HCT116 (cell line): ENCODE data around the gene SCAANT1.

ENCODE experiments used
- CEBPB ChIP-seq: IDR thresholded peaks from 2 replicates; pipeline ENCODE4 v1.6.1; 2012; ENCODE audit warnings: low read depth
- MAX ChIP-seq: IDR thresholded peaks from 2 replicates; pipeline ENCODE4 v1.6.1; 2012
- POLR2A ChIP-seq: IDR thresholded peaks from 2 replicates; pipeline ENCODE4 v1.7.0; 2011; ENCODE audit warnings: borderline replicate concordance; ENCODE audit not compliant: insufficient read depth, insufficient read length; ENCODE audit errors: extremely low read depth
- SRF ChIP-seq: IDR thresholded peaks from 2 replicates; pipeline ENCODE4 v1.6.1; 2012; ENCODE audit warnings: low read depth
- TF ChIP-seq, protein P1 (sequence below), 3 experiments: fragments of 200-600 bp in 1 of 3; sonication (generic) in 1 of 3; IDR thresholded peaks in 2 of 3; conservative IDR thresholded peaks in 1 of 3; 2 replicates each; pipeline ENCODE4 v1.5.1; 2012 to 2017; ENCODE audit warnings: low read depth in 2 of 3, low read length in 2 of 3, antibody characterized with exemption in 1 of 3, borderline replicate concordance in 1 of 3, control low read depth in 1 of 3, mild to moderate bottlenecking in 1 of 3, mixed read lengths in 1 of 3, mixed run types in 1 of 3, moderate library complexity in 1 of 3; ENCODE audit not compliant: insufficient read depth in 1 of 3

DNA sequence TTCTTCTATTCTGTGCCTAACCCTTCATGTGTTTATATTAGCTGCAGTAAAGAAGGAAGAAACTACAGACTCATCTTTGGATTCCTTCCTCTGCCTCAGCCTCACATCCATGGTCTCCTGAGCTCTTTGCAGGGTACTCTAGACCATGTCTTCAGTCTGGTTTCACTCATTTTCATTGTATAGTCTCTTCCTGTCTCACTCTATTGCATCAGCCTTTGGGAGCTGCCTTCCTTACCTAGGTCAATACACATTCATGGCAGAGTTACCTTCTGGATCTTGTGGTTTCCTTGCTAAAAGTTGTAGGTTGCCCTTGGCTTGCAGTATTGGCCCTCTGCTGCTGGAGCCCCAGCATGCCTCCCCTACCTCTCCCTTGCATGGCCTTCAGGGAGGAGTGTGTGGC is 31.5 kb upstream of the SCAANT1 start:
- no peak for TF ChIP-seq SRF
- TF ChIP-seq MAX, result no peak
- no peak for TF ChIP-seq POLR2A
- no peak for TF ChIP-seq CEBPB
- TF ChIP-seq, protein P1, sequence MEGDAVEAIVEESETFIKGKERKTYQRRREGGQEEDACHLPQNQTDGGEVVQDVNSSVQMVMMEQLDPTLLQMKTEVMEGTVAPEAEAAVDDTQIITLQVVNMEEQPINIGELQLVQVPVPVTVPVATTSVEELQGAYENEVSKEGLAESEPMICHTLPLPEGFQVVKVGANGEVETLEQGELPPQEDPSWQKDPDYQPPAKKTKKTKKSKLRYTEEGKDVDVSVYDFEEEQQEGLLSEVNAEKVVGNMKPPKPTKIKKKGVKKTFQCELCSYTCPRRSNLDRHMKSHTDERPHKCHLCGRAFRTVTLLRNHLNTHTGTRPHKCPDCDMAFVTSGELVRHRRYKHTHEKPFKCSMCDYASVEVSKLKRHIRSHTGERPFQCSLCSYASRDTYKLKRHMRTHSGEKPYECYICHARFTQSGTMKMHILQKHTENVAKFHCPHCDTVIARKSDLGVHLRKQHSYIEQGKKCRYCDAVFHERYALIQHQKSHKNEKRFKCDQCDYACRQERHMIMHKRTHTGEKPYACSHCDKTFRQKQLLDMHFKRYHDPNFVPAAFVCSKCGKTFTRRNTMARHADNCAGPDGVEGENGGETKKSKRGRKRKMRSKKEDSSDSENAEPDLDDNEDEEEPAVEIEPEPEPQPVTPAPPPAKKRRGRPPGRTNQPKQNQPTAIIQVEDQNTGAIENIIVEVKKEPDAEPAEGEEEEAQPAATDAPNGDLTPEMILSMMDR (IDR thresholded peaks at IDR 0.05 in 2 of 3, conservative IDR thresholded peaks at IDR 0.05 in 1 of 3; ENCODE audit: borderline replicate concordance in 1 of 3, insufficient read depth in 1 of 3, low read depth in 2 of 3, low read length in 2 of 3), result no peak
